Coronary artery (tissue), 2 donors: ENCODE data around the gene BTBD16.

ENCODE experiments used
- DNase-seq: peaks from one replicate; pipeline ENCODE4 v3.0.0-alpha.2; 2017; ENCODE audit warnings: low spot score
- H3K27ac ChIP-seq, 2 donors: fragments of 200-600 bp; sonication (generic); one replicate each; pipeline ENCODE4 v1.5.1; 2016 to 2019
- H3K4me3 ChIP-seq: fragments of 200-600 bp; sonication (generic); 2 replicates; pipeline ENCODE4 v1.5.1; 2016; ENCODE audit warnings: mild to moderate bottlenecking, moderate library complexity
- CTCF ChIP-seq: fragments of 200-600 bp; sonication (generic); IDR thresholded peaks from one replicate; pipeline ENCODE4 v1.5.1; 2019; ENCODE audit warnings: antibody characterized with exemption

The BTBD16 gene

DNA sequence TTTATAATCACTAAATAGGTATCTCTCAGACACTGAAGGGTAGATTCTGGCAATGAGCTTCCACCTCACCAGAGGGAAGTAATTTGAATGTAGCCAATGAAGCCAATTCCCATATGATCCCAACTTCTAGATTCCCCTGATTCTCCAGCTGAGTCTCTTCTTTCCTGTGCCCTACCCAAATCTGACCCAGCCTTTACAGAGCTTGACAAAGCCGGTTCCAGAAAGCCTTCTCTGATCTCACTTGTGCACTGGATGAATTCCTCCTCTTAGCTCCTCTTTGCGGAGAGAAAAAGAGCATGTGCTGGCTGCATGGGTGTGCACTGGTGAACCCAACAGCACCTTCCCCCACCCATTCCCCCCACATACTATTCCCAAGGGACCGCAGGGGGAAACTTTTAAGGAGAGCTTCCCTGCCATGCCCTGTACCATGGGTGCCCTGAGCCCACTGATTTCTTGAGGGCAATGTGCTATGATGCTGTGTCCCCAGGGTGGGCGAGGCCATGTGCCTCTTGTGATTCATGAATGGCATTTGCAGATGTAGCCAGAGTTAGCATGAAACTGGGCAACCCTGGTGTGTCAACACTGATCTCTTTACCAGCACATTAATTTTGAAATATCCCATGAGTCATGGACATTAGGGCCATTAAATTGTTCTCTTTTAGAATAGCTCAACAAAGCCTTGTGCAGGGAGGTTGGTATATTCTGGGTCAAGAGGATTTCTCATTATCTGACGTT lies 53.0 kb downstream of the BTBD16 start:
- Histone ChIP-seq H3K4me3 (no peak overlapping the region), H3K27ac (no peak overlapping the region)
- no peak for DNase-seq
- no peak for TF ChIP-seq CTCF

- H3K4me3 ChIP-seq: no peak overlapping the region
- DNase-seq: no peak
- H3K27ac ChIP-seq: no peak overlapping the region
- no peak for TF ChIP-seq CTCF
Observed at GRCh38 chr10:122325235-122325634, 54.1 kb downstream of the BTBD16 start.

DNA sequence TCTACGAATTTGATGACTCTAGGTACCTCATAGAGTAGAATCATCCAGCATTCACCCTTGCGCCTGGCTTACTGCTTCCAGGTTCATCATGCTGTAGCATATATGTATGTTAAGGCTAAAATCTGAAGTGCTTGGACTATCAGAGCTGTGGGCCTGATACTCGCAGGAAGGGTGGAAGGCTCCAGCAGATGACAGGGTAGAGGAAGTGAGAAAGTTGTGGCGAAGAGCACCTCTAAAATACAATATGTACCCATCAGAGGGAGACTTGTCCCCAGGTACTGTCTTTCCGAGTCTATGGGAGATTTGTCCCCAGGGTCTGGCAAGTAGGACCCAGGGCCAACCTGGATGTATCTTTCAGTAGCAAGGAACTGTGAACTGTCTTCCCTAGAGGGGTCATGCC lies 55.3 kb downstream of the BTBD16 start:
- Histone ChIP-seq H3K27ac (no peak overlapping the region), H3K4me3 (no peak overlapping the region)
- DNase-seq: no peak
- no peak for TF ChIP-seq CTCF

- no peak for TF ChIP-seq CTCF
- Histone ChIP-seq H3K4me3 (no peak overlapping the region), H3K27ac (no peak overlapping the region)
- no peak for DNase-seq
Observed at GRCh38 chr10:122326806-122327205, 55.7 kb downstream of the BTBD16 start.

- no peak overlapping the region for H3K27ac ChIP-seq
- no peak for TF ChIP-seq CTCF
- DNase-seq: no peak
- H3K4me3 ChIP-seq: no peak overlapping the region
Observed at GRCh38 chr10:122327237-122328206, 56.4 kb downstream of the BTBD16 start.

DNA sequence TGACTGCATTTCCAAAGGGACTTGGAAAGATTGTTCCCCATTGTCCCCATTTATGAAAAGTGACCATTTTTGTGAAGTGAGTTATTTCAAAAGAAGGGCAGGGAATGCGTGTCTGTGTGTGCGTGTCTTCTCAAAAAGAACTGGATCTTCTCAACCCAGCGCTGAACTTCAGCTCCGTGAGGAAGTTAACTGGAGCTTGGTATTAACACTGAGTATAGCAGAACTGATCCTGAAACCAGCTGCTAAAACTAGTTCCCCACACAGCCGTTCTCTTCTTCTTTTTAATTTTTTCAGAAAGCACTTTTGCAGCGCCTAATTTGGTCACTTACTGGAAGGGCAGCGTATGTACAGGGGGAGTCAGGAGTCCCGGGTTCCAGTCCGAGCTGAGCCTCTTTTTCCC lies 57.6 kb downstream of the BTBD16 start:
- no peak for DNase-seq
- no peak for TF ChIP-seq CTCF
- no peak overlapping the region for H3K27ac ChIP-seq
- no peak overlapping the region for H3K4me3 ChIP-seq
